ENCODE results near the gene NOXO1.

The NOXO1 gene

GRCh38 chr16:1938316-1938715 lies 43.0 kb downstream of the NOXO1 start:
- no peak for DNase-seq

DNA sequence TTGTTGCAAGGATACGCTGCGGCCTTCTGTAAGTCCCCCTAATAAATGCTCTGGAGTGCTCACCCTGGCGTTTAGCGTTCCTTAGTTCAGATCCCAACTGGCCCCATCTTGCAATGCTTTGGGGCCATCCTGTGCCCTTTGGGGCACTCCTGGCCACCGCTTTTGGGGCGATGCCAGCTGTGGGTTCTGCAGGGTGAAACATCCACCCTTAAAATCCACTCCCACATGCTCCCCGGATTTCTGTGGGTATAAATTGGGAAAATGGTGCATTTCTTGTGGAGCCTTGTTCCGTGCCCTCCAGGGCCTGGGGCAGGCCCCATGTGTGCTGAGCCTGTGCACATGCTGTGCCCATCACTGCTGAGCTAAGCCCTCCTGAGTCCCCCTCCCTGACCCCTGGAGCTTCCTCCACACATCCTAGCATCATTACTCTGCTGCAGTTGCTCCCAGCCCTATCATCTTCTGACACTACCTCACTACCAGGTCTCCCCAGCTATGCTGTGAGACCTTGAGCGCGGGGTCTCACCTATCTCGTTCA lies 44.3 kb downstream of the NOXO1 start:
- no peak for DNase-seq

DNA sequence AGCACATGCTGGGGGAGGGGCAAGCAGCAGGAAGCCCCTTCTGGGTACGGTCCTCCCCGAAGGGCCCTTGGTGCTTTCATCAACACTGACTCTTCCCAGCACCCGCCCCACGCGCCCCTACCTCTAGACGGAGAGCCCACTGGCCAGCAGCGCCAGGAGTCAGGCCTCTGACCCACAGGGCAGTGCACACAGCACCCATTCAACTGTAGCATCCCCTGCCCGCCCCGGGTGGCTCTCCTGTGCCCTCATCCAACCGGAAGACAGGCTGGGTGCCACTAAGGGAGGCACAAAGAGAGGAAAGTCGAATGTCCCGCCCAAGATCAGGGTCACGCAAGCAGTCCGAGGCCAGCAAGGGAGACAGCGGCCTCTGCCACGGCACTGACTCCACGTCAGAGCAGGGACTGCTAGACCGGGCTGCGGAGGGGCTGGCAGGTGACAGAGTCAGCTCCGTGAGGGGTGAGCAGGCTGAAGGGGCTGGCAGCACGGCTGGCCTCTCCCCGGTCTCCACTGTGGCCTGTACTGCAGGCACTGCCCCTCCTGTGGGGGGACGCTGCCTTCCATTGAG lies 48.1 kb downstream of the NOXO1 start:
- no peak for DNase-seq

- DNase-seq: peak; percentile 32
Observed at GRCh38 chr16:1932050-1933028, 48.9 kb downstream of the NOXO1 start.

DNA sequence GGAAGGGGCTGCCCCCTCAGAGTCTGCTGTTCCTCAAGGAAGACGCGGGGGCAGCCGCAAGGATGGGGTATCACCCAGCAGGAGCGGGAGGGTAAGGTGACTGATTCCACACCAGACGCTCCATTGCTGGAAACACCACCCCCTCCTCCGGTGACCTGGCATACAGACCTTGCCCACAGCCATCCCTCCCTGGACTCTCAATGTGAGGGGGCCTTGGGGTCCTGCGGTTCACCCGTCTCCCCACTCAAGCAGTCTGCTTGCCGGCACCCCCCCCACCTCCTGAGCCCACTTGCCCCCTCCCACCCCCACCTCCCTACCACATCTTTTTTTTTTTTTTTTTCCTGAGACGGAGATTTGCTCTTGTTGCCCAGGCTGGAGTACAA lies 50.9 kb downstream of the NOXO1 start:
- no peak for DNase-seq

GRCh38 chr16:1929578-1930337 lies 51.5 kb downstream of the NOXO1 start:
- DNase-seq: peak; percentile 70

DNA sequence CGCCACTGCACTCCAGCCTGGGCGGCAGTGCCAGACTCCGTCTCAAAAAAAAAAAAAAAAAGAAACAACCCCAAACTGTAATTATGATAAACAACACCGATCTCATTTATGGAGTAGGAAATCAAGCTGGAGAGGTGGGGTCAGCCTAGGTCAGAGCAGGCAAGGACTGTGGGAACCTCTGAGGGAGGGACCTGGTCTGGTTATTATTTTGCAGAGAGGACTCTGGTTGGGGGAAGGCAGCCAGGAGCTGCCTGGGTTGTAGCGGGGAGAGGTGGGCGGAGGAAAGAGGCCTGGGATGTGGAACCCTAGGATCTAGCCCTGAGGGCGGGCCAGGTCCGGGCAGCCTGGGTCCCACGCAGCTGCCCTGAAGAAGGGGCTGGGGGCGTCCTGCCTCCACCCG lies 52.2 kb downstream of the NOXO1 start:
- peak; percentile 28 for DNase-seq
